Thyroid gland (tissue), 4 donors: ENCODE measurements around the gene COL7A1.

Experiments used
- CTCF ChIP-seq, 6 experiments: fragments of 200-600 bp in 3 of 6; fragments of 450-650 bp in 3 of 6; sonication (generic) in 3 of 6; IDR thresholded peaks; one replicate each; pipeline ENCODE4 v1.5.1; 2016 to 2019; ENCODE audit warnings: antibody characterized with exemption in 6 of 6, mild to moderate bottlenecking in 2 of 6, inconsistent platforms in 1 of 6, moderate library complexity in 1 of 6
- POLR2A ChIP-seq, 2 donors: fragments of 450-650 bp; IDR thresholded peaks; one replicate each; pipeline ENCODE4 v1.6.1; 2017; ENCODE audit warnings: antibody characterized with exemption in 2 of 2, mild to moderate bottlenecking in 2 of 2, moderate library complexity in 1 of 2

GRCh38 chr3:48588230-48588629, 6.9 kb downstream of the COL7A1 start:
- no peak for TF ChIP-seq CTCF (IDR thresholded peaks at IDR 0.05)
- TF ChIP-seq POLR2A (IDR thresholded peaks at IDR 0.05), result no peak
